ENCODE data around the gene EBF3.

DNA sequence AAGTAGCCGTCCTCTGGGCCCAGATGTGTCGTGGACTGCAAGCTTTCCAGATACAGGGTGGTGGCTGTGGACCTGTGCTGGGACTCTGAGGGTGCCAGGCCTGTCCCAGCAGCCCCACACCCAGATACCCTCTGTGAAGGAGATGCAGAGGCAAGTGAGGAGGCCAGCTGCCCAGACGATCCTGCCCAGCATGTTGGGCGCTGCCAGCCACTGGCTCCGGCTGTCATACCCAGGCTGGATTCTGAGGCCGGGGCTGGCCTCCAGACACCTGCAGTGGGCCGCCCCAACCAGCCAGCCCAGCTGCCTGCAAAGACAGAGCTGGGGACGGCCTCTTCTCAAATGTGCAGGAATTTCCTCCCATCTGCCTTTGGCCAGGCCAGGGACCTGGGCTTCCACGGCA lies 39.1 kb upstream of the EBF3 start:
- TF ChIP-seq, protein P1, sequence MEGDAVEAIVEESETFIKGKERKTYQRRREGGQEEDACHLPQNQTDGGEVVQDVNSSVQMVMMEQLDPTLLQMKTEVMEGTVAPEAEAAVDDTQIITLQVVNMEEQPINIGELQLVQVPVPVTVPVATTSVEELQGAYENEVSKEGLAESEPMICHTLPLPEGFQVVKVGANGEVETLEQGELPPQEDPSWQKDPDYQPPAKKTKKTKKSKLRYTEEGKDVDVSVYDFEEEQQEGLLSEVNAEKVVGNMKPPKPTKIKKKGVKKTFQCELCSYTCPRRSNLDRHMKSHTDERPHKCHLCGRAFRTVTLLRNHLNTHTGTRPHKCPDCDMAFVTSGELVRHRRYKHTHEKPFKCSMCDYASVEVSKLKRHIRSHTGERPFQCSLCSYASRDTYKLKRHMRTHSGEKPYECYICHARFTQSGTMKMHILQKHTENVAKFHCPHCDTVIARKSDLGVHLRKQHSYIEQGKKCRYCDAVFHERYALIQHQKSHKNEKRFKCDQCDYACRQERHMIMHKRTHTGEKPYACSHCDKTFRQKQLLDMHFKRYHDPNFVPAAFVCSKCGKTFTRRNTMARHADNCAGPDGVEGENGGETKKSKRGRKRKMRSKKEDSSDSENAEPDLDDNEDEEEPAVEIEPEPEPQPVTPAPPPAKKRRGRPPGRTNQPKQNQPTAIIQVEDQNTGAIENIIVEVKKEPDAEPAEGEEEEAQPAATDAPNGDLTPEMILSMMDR (IDR thresholded peaks at IDR 0.05), result no peak
- no peak for TF ChIP-seq TCF7L2 (IDR thresholded peaks at IDR 0.05; ENCODE audit: low read depth, low read length)
